GM19468 (cell line): ENCODE data around the gene KCNK4.
"Not testable (repeated sequence)": the region's sequence is repeated elsewhere in the genome, so short reads cannot be mapped to it uniquely, and the experiment has no call there.

Source experiments
- ATAC-seq: cut with Tn5 transposase; IDR thresholded peaks from one replicate; pipeline ENCODE4 v1.9.1; 2021; ENCODE audit warnings: mild to moderate bottlenecking, moderate library complexity, moderate number of reproducible peaks; ENCODE audit not compliant: unreplicated experiment; ENCODE audit errors: extremely low read depth

Gene KCNK4

GRCh38 chr11:64291262-64291751 is at the start of gene KCNK4:
Gene KCNK4 (plus strand): TSS chr11:64291302. CDS start chr11:64293019, 1,717 bp downstream.
- ATAC-seq: no peak

- peak; percentile 44 for ATAC-seq
These were observed 49.4 kb upstream of the KCNK4 start for GRCh38 chr11:64241491-64242374.

GRCh38 chr11:64243236-64243854 is 47.8 kb upstream of the KCNK4 start:
- ATAC-seq: no peak

- no peak for ATAC-seq
These were observed 47.0 kb upstream of the KCNK4 start for GRCh38 chr11:64244107-64244506.

GRCh38 chr11:64244966-64245365 is 46.1 kb upstream of the KCNK4 start:
- ATAC-seq: no peak

- no peak for ATAC-seq
These were observed 45.7 kb upstream of the KCNK4 start for GRCh38 chr11:64245401-64245796.

GRCh38 chr11:64245797-64246620 is 45.1 kb upstream of the KCNK4 start:
- no peak for ATAC-seq

- not testable (repeated sequence) for ATAC-seq
These were observed 44.6 kb upstream of the KCNK4 start for GRCh38 chr11:64246621-64246870.

- ATAC-seq: no peak
These were observed 44.0 kb upstream of the KCNK4 start, which contains the start of gene PPP1R14B for GRCh38 chr11:64246871-64247728. Gene PPP1R14B (minus strand): TSS chr11:64246943. CDS start chr11:64246673, 270 bp downstream.

GRCh38 chr11:64247729-64248531 is 43.2 kb upstream of the KCNK4 start:
- ATAC-seq: no peak

- no peak for ATAC-seq
These were observed 42.5 kb upstream of the KCNK4 start for GRCh38 chr11:64248578-64248977.

GRCh38 chr11:64249038-64249437 is 42.1 kb upstream of the KCNK4 start:
- ATAC-seq: no peak

- ATAC-seq: no peak
These were observed 41.3 kb upstream of the KCNK4 start for GRCh38 chr11:64249563-64250414.

- no peak for ATAC-seq
These were observed 40.6 kb upstream of the KCNK4 start for GRCh38 chr11:64250415-64251015.

- ATAC-seq: no peak
These were observed 39.9 kb upstream of the KCNK4 start, which contains the start of gene PLCB3 for GRCh38 chr11:64251016-64251752. Gene PLCB3 (plus strand): TSS chr11:64251530. CDS start chr11:64251650, 120 bp downstream.

- ATAC-seq: no peak
These were observed 39.4 kb upstream of the KCNK4 start for GRCh38 chr11:64251753-64252002.
